ENCODE results near the gene KCNQ2.

Gene KCNQ2

DNA sequence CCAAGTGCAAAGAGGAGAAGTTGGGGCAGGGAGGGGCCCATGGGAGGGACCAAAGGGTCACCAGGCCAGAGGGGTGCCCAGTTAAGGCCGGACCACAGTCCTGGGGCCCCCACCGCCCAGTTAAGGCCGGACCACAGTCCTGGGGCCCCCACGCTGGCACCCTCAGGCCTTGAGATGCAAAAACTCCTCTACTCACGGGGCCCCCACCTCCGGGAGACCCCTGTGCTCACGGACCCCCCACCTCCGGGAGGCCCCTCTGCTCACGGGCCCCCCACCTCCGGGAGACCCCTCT, 16.9 kb downstream of the KCNQ2 start:
- Histone ChIP-seq H3K4me2 (ENCODE audit: low read depth, low read length, poor library complexity, severe bottlenecking) (no peak overlapping the region), H3F3A (ENCODE audit: insufficient read depth) (no peaks in the 10 kb centered on the region), H3K27me3 (ENCODE audit: low read length) (no peaks in the 10 kb centered on the region), H3K36me3 (ENCODE audit: low read length) (no peaks in the 10 kb centered on the region), H3K9me3 (ENCODE audit: insufficient read depth, low read length) (no peaks in the 10 kb centered on the region), H4K20me1 (ENCODE audit: low read depth, low read length) (no peaks in the 10 kb centered on the region), H3K9ac (ENCODE audit: low read length) (no peak overlapping the region), H3K4me3 (ENCODE audit: insufficient read depth, low read length, poor library complexity, severe bottlenecking) (no peak overlapping the region), H3K79me2 (ENCODE audit: insufficient read depth, low read length) (no peaks in the 10 kb centered on the region), H2AFZ (ENCODE audit: low read depth, low read length, severe bottlenecking) (no peak overlapping the region), H3K27ac (ENCODE audit: low read depth, low read length) (no peak overlapping the region), H3K9me2 (replicated peaks; ENCODE audit: insufficient read depth, low read length) (no peaks in the 10 kb centered on the region)
- TF ChIP-seq, protein P1, sequence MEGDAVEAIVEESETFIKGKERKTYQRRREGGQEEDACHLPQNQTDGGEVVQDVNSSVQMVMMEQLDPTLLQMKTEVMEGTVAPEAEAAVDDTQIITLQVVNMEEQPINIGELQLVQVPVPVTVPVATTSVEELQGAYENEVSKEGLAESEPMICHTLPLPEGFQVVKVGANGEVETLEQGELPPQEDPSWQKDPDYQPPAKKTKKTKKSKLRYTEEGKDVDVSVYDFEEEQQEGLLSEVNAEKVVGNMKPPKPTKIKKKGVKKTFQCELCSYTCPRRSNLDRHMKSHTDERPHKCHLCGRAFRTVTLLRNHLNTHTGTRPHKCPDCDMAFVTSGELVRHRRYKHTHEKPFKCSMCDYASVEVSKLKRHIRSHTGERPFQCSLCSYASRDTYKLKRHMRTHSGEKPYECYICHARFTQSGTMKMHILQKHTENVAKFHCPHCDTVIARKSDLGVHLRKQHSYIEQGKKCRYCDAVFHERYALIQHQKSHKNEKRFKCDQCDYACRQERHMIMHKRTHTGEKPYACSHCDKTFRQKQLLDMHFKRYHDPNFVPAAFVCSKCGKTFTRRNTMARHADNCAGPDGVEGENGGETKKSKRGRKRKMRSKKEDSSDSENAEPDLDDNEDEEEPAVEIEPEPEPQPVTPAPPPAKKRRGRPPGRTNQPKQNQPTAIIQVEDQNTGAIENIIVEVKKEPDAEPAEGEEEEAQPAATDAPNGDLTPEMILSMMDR (IDR thresholded peaks at IDR 0.05; ENCODE audit: insufficient read depth, low read length, poor library complexity, severe bottlenecking) = no peak

DNA sequence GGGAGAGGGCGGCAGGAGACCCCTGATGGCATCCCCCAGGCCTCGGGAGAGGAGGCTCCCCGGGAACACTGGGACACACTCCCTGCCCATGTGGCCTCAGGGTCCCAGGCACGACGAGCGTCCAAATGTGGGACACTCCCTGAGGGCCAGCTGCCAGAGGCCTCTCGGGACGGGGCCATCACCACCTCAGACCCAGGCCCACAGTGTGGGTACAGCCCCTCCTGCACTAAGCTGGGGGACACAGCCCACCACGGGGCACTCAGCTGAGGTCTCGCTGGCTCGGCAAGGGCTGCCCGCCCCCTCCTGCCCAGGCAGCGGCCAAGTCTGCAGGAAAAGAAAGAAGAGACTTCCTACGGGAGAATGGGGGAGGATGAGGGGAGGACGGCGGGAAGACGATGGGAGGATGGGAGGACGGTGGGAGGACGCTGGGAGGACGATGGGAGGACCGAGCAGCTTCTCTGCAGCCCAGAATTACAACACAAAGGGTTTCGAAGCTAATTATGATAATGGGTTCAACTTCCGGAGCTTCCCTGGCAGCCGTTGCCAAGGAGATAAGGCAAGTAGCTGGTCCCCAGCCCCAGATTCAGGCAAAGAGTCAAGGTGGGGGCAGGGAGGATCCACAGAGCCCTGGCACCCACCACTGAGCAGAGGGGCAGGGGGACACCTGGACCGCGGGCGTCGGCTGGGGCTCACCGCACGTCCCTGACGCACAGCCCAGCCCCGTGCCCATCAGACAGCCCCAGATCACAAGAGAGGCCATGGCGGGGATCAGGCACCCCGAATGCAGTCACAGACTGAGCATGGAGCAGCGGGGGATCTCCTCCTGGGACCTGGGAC, 17.5 kb downstream of the KCNQ2 start:
- no peak overlapping the region for H2AFZ ChIP-seq (ENCODE audit: low read depth, low read length, severe bottlenecking)
- no peaks in the 10 kb centered on the region for H3K36me3 ChIP-seq (ENCODE audit: low read length)
- no peaks in the 10 kb centered on the region for H3K27me3 ChIP-seq (ENCODE audit: low read length)
- H3K27ac ChIP-seq (ENCODE audit: low read depth, low read length) = no peak overlapping the region
- no peak overlapping the region for H3K9ac ChIP-seq (ENCODE audit: low read length)
- no peak overlapping the region for H3K4me2 ChIP-seq (ENCODE audit: low read depth, low read length, poor library complexity, severe bottlenecking)
- H3K9me2 ChIP-seq (replicated peaks; ENCODE audit: insufficient read depth, low read length) = no peaks in the 10 kb centered on the region
- no peaks in the 10 kb centered on the region for H3K79me2 ChIP-seq (ENCODE audit: insufficient read depth, low read length)
- H3K9me3 ChIP-seq (ENCODE audit: insufficient read depth, low read length) = no peaks in the 10 kb centered on the region
- H3F3A ChIP-seq (ENCODE audit: insufficient read depth) = no peaks in the 10 kb centered on the region
- H4K20me1 ChIP-seq (ENCODE audit: low read depth, low read length) = no peaks in the 10 kb centered on the region
- no peak overlapping the region for H3K4me3 ChIP-seq (ENCODE audit: insufficient read depth, low read length, poor library complexity, severe bottlenecking)
- TF ChIP-seq, protein P1 (IDR thresholded peaks at IDR 0.05; ENCODE audit: insufficient read depth, low read length, poor library complexity, severe bottlenecking) = no peak
- TF ChIP-seq EZH2phosphoT487 (conservative IDR thresholded peaks at IDR 0.05; ENCODE audit: low read length) = no peak

DNA sequence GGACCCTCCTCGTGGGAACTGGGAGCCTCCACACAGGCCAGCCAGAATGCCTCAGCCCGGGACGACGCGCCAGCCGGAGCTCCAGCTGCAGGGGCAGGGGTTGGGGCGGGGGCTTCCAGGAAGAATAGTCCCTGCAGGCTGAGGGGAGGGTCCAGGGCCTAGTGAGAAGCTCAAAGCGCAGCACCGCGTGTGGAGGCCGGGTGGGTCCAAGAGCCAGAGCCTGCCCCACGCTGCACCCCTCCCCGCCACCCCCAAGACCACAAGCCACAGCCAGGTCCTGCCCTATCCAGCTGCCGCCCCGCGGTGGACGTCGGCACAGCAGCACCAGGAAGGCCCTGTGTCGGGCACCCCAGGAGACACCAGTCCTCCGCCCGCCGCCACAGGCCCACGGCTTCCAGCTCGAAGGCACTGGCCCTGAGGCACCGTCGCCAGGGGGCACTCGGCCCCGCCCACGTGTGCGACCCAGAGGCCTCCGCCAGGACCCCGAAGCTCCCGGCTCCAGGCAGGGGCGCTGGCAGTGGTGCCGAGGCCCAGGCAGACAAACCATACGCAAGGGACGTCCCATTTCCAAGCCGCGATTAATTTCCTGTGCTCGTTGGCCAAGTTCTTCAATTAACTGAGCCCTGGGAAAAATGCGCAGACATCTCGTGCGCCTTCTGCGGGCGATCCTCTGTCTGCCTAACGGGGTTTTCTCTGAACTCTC, 19.5 kb downstream of the KCNQ2 start:
- Histone ChIP-seq H3K27me3 (ENCODE audit: low read length) (no peaks in the 10 kb centered on the region), H3F3A (ENCODE audit: insufficient read depth) (no peaks in the 10 kb centered on the region), H3K4me3 (ENCODE audit: insufficient read depth, low read length, poor library complexity, severe bottlenecking) (no peak overlapping the region), H3K9ac (ENCODE audit: low read length) (no peak overlapping the region), H3K79me2 (ENCODE audit: insufficient read depth, low read length) (no peaks in the 10 kb centered on the region), H3K4me2 (ENCODE audit: low read depth, low read length, poor library complexity, severe bottlenecking) (no peak overlapping the region), H3K27ac (ENCODE audit: low read depth, low read length) (no peak overlapping the region), H3K9me2 (replicated peaks; ENCODE audit: insufficient read depth, low read length) (no peaks in the 10 kb centered on the region), H2AFZ (ENCODE audit: low read depth, low read length, severe bottlenecking) (no peak overlapping the region), H4K20me1 (ENCODE audit: low read depth, low read length) (no peaks in the 10 kb centered on the region), H3K9me3 (ENCODE audit: insufficient read depth, low read length) (no peaks in the 10 kb centered on the region), H3K36me3 (ENCODE audit: low read length) (no peaks in the 10 kb centered on the region)
- TF ChIP-seq, protein P1 (IDR thresholded peaks at IDR 0.05; ENCODE audit: insufficient read depth, low read length, poor library complexity, severe bottlenecking) = no peak
- TF ChIP-seq EZH2phosphoT487 (conservative IDR thresholded peaks at IDR 0.05; ENCODE audit: low read length) = no peak

Data from SU-DHL-6 (cell line).